IPS-NIHi7 (cell line): ENCODE data around the gene ARMC6.
A peak's percentile ranks its signal among the peaks of the same experiment; 100 is the strongest.
"Not testable (repeated sequence)": the region's sequence is repeated elsewhere in the genome, so short reads cannot be mapped to it uniquely, and the experiment has no call there.

ENCODE experiments used
- DNase-seq: peaks from one replicate; pipeline ENCODE4 v3.0.0; 2012; ENCODE audit warnings: mixed read lengths; ENCODE audit errors: extremely low spot score

ARMC6 gene

DNA sequence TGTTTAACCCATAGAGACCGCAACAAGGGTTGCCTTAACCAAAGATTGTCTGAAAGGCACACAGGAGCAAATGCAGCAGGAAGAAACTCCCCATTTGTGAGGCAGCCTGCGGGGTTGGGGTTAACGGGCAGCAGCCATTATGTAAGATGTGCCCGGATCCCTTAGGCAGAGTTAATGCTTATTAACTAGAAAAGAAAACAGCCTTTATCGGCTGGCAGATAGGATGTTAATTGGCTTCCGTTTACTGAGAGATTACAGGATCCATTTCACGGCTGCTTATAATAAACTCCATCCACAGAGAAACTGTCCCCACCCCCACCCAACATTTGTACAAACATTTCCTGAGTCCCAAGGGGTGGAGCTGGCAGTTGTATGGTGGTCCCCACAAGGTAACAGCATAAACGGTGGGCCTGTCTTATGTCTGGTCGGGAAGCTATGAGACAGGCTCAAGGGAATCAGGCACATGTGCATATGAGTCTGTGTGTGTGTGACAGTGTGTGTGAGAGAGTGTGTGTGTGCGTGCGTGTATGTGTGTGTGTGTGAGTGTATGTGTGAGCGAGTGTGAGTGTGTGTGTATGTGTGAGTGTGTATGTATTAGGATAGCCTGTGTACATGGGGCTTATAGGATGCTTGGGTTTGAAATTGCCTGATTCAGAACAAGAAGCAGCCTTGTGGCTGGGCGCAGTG is 40.9 kb downstream of the ARMC6 start:
- DNase-seq: no peak

- DNase-seq: no peak
These were observed 41.7 kb downstream of the ARMC6 start for GRCh38 chr19:19075126-19075525.

DNA sequence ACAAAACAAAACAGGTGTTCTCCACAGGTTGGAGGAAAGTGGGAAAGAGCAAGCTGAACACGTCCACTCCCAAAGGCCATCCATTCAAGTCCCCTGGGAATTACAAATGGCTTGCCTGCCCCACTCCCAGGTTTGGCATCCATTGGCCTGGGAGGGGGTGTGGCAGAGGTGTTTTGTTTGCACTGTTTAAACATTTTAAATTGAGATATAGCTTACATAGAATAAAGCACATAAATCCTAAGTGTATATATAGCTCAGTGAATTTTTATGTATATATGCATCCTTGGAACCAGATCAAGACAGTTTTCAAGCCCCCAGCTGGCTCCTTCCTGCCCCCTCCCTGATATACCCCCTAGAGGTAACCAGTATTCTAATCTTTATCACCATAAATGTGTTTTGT is 43.1 kb downstream of the ARMC6 start:
- DNase-seq: no peak

DNA sequence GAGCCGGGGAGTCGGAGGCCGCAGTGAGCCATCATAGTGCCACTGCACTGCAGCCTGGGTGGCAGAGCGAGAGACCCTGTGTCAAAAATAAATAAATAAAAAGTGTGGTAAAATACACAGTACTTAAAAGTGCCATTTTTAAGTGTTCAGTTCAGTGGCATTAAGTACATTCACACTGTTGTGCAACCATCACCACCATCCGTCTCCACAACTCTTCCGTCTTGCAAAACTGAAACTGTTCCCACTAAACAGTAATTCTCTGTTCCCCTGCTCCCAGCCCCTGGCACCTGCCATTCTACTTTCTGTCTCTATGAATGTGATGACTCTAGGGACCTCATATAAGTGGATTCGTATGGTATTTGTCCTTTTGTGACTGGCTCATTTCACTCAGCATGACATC is 43.7 kb downstream of the ARMC6 start:
- no peak for DNase-seq

- DNase-seq: no peak
These were observed 45.4 kb downstream of the ARMC6 start for GRCh38 chr19:19078801-19079200.

- no peak for DNase-seq
These were observed 46.2 kb downstream of the ARMC6 start for GRCh38 chr19:19079571-19079970.

GRCh38 chr19:19081642-19082151 is 48.3 kb downstream of the ARMC6 start:
- DNase-seq: no peak

DNA sequence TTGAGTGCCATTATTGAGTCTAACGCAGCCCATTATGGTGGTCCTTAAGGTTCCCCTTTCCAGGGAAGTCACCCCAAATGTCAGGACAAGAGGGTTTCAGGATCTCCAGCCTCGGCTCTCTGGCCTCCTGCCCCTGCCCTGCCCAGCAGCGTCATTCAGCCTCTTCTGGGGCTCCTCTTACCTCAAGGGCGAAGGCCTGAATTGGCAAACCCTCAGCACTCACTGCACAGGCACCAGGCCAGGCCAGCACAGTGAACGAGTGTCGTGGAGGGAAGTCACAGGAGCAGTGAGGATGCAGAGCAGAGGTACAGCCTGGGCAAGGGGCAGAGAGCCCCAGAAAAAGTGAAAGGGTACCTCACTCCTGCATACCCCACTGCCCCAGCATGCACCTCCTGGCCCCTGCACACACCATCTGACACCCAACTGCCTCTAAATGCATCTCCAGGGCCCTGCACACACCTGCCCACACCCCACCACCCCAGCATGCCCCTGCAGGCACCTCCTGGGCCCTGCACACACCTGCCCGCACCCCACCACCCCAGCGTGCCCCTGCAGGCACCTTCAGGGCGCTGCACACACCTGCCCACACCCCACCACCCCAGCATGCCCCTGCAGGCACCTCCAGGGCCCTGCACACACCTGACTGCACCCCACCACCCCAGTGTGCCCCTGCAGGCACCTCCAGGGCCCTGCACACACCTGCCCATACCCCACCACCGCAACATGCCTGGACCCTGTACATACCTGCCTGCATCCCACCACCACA is 50.2 kb downstream of the ARMC6 start:
- no peak for DNase-seq

DNA sequence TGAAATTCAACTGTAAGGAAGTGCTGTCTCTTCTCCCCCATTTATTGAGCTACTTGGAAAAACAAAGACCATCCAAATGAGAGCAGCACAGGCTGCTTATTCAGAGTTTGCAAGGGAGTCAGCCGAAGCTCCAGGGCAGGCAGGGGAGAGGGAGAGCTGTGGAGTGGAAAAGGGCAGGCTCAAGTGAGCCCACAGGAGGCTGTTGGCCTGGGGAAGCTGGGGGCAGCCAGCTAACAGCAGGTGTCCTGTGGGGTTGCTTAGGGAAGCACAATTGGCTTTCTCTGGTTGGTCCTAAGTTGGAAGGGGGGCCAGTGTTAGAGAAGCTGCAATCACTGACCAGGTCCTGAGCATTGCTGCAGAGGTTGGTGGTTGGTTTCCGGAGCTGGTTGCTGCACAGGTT is 54.3 kb downstream of the ARMC6 start:
- no peak for DNase-seq

DNA sequence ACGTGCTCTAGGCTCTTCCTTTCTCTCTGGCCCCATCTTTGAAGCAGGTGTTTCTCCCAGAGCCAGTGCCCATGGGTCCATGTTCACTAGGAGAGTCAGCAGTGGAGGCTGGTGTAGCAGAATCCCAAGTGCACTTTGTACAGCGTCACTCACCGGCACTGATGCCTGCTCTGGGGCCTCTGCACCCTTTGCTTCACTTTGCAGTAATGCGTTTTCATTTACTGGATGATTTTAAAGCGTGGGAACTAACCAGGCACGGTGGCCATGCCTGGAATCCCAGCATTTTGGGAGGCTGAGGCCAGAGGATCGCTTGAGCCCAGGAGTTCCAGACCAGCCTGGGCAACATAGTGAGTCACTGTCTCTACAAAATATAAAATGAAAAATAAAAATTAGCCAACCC is 61.1 kb downstream of the ARMC6 start:
- DNase-seq: no peak

- DNase-seq: no peak
These were observed 62.3 kb downstream of the ARMC6 start for GRCh38 chr19:19095691-19096090.

GRCh38 chr19:19096641-19097627 is 63.5 kb downstream of the ARMC6 start:
- DNase-seq: no peak

DNA sequence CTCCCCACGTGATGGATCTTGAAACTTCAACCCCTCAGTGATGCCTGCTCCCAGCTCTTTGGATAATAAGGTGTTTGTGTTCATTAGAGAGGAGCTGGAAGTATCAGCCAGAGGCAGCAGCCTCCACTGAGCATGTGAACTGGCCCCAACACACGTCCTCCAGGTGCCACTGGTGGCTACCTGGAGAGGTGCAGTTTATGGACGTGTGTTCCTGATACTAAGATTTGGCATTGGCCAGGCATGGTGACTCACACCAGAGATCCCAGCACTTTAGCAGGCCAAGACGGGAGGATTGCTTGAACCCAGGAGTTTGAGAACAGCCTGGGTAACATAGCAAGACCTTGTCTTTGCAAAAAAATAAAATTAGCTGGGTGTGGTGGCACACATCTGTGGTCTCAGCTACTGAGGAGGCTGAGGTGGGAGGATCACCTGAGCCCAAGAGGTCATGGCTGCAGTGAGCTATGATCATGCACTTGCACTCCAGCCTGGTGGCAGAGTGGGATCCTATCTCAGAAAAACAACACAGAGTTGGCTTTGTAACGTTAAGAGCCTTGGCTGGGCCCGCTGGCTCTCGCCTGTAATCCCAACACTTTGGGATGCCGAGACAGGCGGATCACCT is 64.8 kb downstream of the ARMC6 start:
- DNase-seq: no peak

DNA sequence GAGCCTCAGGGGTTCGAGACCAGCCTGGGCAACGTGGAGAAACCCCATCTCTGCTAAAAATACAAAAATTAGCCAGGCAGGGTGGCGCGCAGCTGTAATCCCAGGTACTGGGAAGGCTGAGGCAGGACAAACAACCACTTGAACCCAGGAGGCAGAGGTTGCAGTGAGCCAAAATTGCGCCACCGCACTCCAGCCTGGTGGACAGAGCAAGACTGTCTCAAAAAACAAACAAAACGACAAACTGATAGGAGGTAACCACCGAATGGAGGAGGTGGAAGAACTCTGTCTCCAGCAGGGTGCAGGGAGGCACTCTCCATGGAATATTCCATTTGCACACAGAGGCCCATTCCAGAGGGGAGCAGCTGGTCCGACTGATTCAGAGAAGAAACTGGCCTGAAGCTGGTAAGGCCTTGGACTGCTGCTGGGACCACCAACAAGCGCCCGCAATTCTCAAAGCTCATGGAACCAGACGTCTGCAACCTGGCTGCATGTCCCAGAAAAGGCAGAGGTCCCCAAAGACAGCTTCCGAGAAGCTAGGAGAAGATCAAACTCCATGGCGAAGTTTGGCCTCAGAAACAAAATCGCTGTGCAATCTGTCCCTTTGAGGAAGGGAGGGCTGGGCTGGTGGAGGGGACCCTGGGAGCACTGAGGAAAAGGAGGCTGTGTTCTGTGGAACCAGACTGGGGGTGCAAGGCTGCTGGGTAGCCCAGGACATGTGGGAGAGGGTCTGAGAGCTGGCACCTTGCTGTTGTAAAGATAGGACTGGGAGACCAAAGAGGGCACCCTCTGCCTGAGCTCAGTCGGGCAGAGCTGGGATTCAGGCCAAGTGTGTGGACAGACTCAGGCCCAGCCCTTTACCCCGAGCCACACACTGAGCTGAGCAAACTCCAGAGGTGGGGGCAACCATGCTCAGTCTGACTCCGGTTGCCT is 65.6 kb downstream of the ARMC6 start:
- DNase-seq: no peak

DNA sequence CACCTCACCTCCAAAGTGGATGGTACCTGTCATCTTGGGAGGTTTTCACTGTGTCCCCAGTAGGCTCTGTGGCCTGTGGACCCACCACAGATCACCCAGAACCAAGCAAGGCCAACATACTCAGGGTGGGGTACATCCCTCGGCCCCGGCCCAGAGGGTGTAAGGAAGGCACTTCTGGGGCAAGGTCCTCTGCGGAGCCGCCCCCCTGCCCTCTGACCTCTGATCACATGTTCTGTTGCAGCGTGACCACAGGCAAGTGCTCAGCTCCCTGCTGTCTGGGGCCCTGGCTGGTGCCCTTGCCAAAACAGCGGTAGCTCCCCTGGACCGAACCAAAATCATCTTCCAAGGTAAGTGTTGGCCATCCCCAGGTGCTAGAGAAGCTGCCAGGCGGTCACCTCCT is 68.1 kb downstream of the ARMC6 start:
- peak; percentile 5 for DNase-seq

DNA sequence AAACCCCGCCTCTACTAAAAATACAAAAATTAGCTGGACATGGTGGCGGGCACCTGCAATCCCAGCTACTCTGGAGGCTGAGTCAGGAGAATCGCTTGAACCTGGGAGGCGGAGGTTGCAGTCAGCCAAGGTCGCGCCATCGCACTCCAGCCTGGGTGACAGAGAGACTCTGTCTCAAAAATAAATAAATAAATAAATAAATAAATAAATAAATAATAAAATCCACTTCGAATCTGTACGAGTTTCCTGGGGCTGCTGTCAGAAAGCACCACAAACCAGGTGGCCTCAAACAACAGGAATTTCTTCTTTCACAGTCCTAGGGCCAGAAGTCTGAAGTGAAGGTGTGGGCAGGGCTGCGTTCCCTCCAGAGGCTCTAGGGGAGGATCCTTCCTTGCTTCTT is 69.2 kb downstream of the ARMC6 start:
- DNase-seq: not testable (repeated sequence)

DNA sequence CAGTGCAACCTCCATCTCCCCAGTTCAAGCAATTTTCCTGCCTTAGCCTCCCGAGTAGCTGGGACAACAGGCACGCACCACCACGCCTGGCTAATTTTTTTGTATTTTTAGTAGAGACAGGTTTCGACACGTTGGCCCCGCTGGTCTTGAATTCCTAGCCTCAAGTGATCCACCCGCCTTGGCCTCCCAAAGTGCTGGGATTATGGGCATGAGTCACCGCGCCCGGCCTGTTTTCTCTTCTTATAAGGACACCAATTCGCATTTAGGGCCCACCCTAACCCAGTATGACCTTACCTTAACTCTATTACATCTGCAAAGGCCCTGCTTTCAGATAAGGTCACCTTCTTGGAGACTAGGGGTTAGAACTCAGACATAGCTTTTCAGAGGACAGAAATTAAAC is 69.8 kb downstream of the ARMC6 start:
- DNase-seq: no peak

GRCh38 chr19:19105365-19106055 is 72.1 kb downstream of the ARMC6 start:
- peak; percentile 86 for DNase-seq

DNA sequence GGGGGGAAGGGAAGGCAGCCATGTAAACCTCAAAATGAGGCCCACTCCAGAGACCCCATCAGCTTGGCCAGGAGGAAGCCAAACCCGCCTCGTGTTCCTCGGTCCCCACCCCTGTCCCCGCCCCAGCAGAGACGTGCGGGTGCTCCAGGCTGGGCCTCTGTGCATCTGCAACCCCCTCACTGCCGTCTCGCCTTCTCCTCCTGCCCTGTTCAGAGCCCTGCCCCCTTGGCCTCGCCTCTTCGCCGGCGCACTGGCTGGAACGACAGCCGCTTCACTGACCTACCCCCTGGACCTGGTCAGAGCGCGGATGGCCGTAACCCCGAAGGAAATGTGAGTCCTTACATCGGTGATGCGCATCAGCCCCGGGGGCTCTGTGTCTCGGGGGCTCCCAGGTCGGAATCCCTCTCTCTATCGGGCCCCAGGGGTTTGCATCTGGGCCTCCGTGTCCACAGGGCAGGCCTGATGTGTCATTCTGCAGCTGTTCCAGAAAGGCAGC is 72.7 kb downstream of the ARMC6 start:
- DNase-seq: peak; percentile 49

DNA sequence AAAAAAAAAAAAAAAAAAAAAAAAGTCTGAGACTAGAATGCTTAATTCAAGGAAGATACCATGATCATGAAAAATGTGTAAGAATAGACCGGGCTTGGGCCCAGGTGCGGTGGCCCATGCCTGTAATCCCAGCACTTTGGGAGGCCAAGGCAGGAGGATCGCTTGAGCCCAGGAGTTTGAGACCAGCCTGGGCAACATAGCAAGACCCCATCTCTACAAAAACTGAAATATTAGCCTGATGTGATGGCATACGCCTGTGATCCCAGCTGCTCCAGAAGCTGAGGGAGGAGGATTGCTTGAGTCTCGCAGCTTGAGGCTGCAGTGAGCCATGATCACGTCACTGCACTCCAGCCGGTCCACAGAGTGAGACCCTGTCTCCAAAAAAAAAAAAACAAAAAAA is 73.5 kb downstream of the ARMC6 start:
- DNase-seq: not testable (repeated sequence)
